OCI-LY7 (cell line): ENCODE measurements around the gene SYT7. TPM values are rescaled to one million over a fixed set of nuclear protein-coding genes. Genes with fewer than 3 reads are reported as not detected.

Experiments
- microRNA-seq: library from miRNA; unstranded; fragments of <30 nt; microRNA quantifications from one replicate; pipeline ENCODE4 v1.2.0, GENCODE V29; 2022; ENCODE audit warnings: borderline replicate concordance
- small RNA-seq: library from RNA; depleted of rRNA; stranded (forward); fragments of <200 nt; gene quantifications from one replicate; pipeline ENCODE3, GENCODE V24; 2014
- total RNA-seq, 2 experiments: library from RNA; depleted of rRNA in 1 of 2; stranded (reverse); fragments of >200 nt in 1 of 2; shearing (Covaris generic) in 1 of 2; gene quantifications; 2 replicates each; pipeline ENCODE4 v1.2.3, GENCODE V29; 2014 to 2022

Gene SYT7
- total RNA-seq, 2 experiments from 2014 or later, result not detected

Small RNAs within 50 kb of the gene (microRNA-seq; reads per million reads assigned to microRNA genes)
- not detected for gene MIR4488

Small RNAs within 50 kb of the gene (small RNA-seq; reads per million reads assigned to genes)
- gene MIR4488, result not detected

Other genes starting within 250 kb of the SYT7 start
- gene DDB1, start 248.0 kb downstream of the SYT7 start, total RNA-seq (2014; rRNA removed; shearing (Covaris generic)), result 194 and 218 TPM in 2 replicates
- 211 and 225 TPM in 2 replicates for gene DDB1, start 248.0 kb downstream of the SYT7 start, total RNA-seq (2022)
- 75.3 and 77.8 TPM in 2 replicates for gene TKFC, start 247.8 kb downstream of the SYT7 start, total RNA-seq (2014; rRNA removed; shearing (Covaris generic))
- 166 and 169 TPM in 2 replicates for gene TKFC, start 247.8 kb downstream of the SYT7 start, total RNA-seq (2022)
- gene CYB561A3, start 219.2 kb downstream of the SYT7 start, total RNA-seq (2014; rRNA removed; shearing (Covaris generic)), result 21.7 and 28.1 TPM in 2 replicates
- gene CYB561A3, start 219.2 kb downstream of the SYT7 start, total RNA-seq (2022), result 58.2 and 63.8 TPM in 2 replicates
- 25.8 and 31.1 TPM in 2 replicates for gene TMEM138, start 218.7 kb downstream of the SYT7 start, total RNA-seq (2014; rRNA removed; shearing (Covaris generic))
- gene TMEM138, start 218.7 kb downstream of the SYT7 start, total RNA-seq (2022), result 48.8 and 51.5 TPM in 2 replicates
- gene TMEM216, start 188.5 kb downstream of the SYT7 start, total RNA-seq (2014; rRNA removed; shearing (Covaris generic)), result 0.64 and 1.4 TPM in 2 replicates
- 1.8 and 2.5 TPM in 2 replicates for gene TMEM216, start 188.5 kb downstream of the SYT7 start, total RNA-seq (2022)
- 56.1 and 69.4 TPM in 2 replicates for gene CPSF7, start 151.1 kb downstream of the SYT7 start, total RNA-seq (2014; rRNA removed; shearing (Covaris generic))
- 128 and 153 TPM in 2 replicates for gene CPSF7, start 151.1 kb downstream of the SYT7 start, total RNA-seq (2022)
- gene SDHAF2, start 151.0 kb downstream of the SYT7 start, total RNA-seq (2014; rRNA removed; shearing (Covaris generic)), result 40.6 and 41.2 TPM in 2 replicates
- gene SDHAF2, start 151.0 kb downstream of the SYT7 start, total RNA-seq (2022), result 28.0 and 33.3 TPM in 2 replicates
- gene LRRC10B, start 72.3 kb downstream of the SYT7 start, total RNA-seq (2014; rRNA removed; shearing (Covaris generic)), result not detected in 2 replicates
- gene LRRC10B, start 72.3 kb downstream of the SYT7 start, total RNA-seq (2022), result not detected in 2 replicates
- gene DAGLA, start 99.3 kb upstream of the SYT7 start, total RNA-seq (2014; rRNA removed; shearing (Covaris generic)), result not detected in 2 replicates
- gene DAGLA, start 99.3 kb upstream of the SYT7 start, total RNA-seq (2022), result not detected in 2 replicates
- gene MYRF, start 171.6 kb upstream of the SYT7 start, total RNA-seq (2014; rRNA removed; shearing (Covaris generic)), result 0.19 and 0.23 TPM in 2 replicates
- gene MYRF, start 171.6 kb upstream of the SYT7 start, total RNA-seq (2022), result 0.98 and 1.1 TPM in 2 replicates
- 119 and 174 TPM in 2 replicates for gene TMEM258, start 211.5 kb upstream of the SYT7 start, total RNA-seq (2014; rRNA removed; shearing (Covaris generic))
- gene TMEM258, start 211.5 kb upstream of the SYT7 start, total RNA-seq (2022), result 173 and 174 TPM in 2 replicates
- gene FEN1, start 211.8 kb upstream of the SYT7 start, total RNA-seq (2014; rRNA removed; shearing (Covaris generic)), result 143 and 153 TPM in 2 replicates
- gene FEN1, start 211.8 kb upstream of the SYT7 start, total RNA-seq (2022), result 102 and 123 TPM in 2 replicates
- gene FADS1, start 235.9 kb upstream of the SYT7 start, total RNA-seq (2014; rRNA removed; shearing (Covaris generic)), result not detected in 2 replicates
- gene FADS1, start 235.9 kb upstream of the SYT7 start, total RNA-seq (2022), result not detected in 2 replicates
- gene FADS2, start 247.2 kb upstream of the SYT7 start, total RNA-seq (2014; rRNA removed; shearing (Covaris generic)), result 0.31 and 0.95 TPM in 2 replicates
- 2.3 and 2.8 TPM in 2 replicates for gene FADS2, start 247.2 kb upstream of the SYT7 start, total RNA-seq (2022)